Trophoblast cell (in vitro differentiated cells and primary cell): ENCODE measurements around the gene PTGR2.
A peak's percentile ranks its signal among the peaks of the same experiment; 100 is the strongest.

ENCODE experiments used
- DNase-seq, 2 donors: peaks; one replicate each; pipeline ENCODE4 v3.0.0-alpha.2; 2016
- H2AFZ ChIP-seq: 2 replicates; pipeline ENCODE4 v1.6.1; 2013; ENCODE audit warnings: low read length, moderate library complexity, mild to moderate bottlenecking; ENCODE audit not compliant: insufficient read depth, poor library complexity
- H2AK5ac ChIP-seq: 2 replicates; pipeline ENCODE4 v1.6.1; 2013; ENCODE audit warnings: mild to moderate bottlenecking, low read length
- H2BK120ac ChIP-seq: 2 replicates; pipeline ENCODE4 v1.6.1; 2013; ENCODE audit warnings: low read length, mild to moderate bottlenecking, moderate library complexity; ENCODE audit not compliant: insufficient read depth, poor library complexity
- H2BK12ac ChIP-seq: 2 replicates; pipeline ENCODE4 v1.6.1; 2013; ENCODE audit warnings: mild to moderate bottlenecking, low read length, moderate library complexity
- H2BK5ac ChIP-seq: 2 replicates; pipeline ENCODE4 v1.6.1; 2013; ENCODE audit warnings: low read length, low read depth, moderate library complexity, mild to moderate bottlenecking; ENCODE audit not compliant: poor library complexity
- H3K14ac ChIP-seq: 2 replicates; pipeline ENCODE4 v1.6.1; 2013; ENCODE audit warnings: mild to moderate bottlenecking, low read length
- H3K18ac ChIP-seq: 2 replicates; pipeline ENCODE4 v1.6.1; 2013; ENCODE audit warnings: mild to moderate bottlenecking, low read length
- H3K23ac ChIP-seq: 2 replicates; pipeline ENCODE4 v1.6.1; 2013; ENCODE audit warnings: low read length
- H3K27ac ChIP-seq: 2 replicates; pipeline ENCODE4 v1.5.1; 2013; ENCODE audit warnings: low read depth, mild to moderate bottlenecking, inconsistent platforms, low read length, moderate library complexity
- H3K27me3 ChIP-seq: 2 replicates; pipeline ENCODE4 v1.6.1; 2013; ENCODE audit warnings: inconsistent platforms, mild to moderate bottlenecking, low read length, moderate library complexity; ENCODE audit not compliant: insufficient read depth
- H3K36me3 ChIP-seq, 2 experiments: 1 replicate in 1 of 2; 2 replicates in 1 of 2; pipeline ENCODE4 v1.6.1; 2013; ENCODE audit warnings: low read length in 2 of 2, mild to moderate bottlenecking in 2 of 2, moderate library complexity in 1 of 2; ENCODE audit not compliant: insufficient read depth in 2 of 2, control insufficient read depth in 1 of 2
- H3K4ac ChIP-seq: 2 replicates; pipeline ENCODE4 v1.6.1; 2013; ENCODE audit warnings: low read depth, mild to moderate bottlenecking, low read length, moderate library complexity
- H3K4me1 ChIP-seq, 2 experiments: 1 replicate in 1 of 2; 2 replicates in 1 of 2; pipeline ENCODE4 v1.6.1; 2013; ENCODE audit warnings: low read length in 2 of 2, mild to moderate bottlenecking in 2 of 2, moderate library complexity in 1 of 2; ENCODE audit not compliant: insufficient read depth in 2 of 2, control insufficient read depth in 1 of 2
- H3K4me2 ChIP-seq: 2 replicates; pipeline ENCODE4 v1.6.1; 2013; ENCODE audit warnings: inconsistent platforms, mild to moderate bottlenecking, low read length, moderate library complexity
- H3K4me3 ChIP-seq: 2 replicates; pipeline ENCODE4 v1.5.1; 2013; ENCODE audit warnings: mild to moderate bottlenecking, low read depth, low read length, inconsistent platforms
- H3K79me1 ChIP-seq: one replicate; pipeline ENCODE4 v1.6.1; 2013; ENCODE audit warnings: low read length
- H3K79me2 ChIP-seq: 2 replicates; pipeline ENCODE4 v1.6.1; 2013; ENCODE audit warnings: low read length, mild to moderate bottlenecking; ENCODE audit not compliant: control insufficient read depth, insufficient read depth, poor library complexity
- H3K9ac ChIP-seq: 2 replicates; pipeline ENCODE4 v1.6.1; 2013; ENCODE audit warnings: mild to moderate bottlenecking, low read length
- H3K9me3 ChIP-seq: 2 replicates; pipeline ENCODE4 v1.6.1; 2013; ENCODE audit warnings: low read depth, mild to moderate bottlenecking, control low read depth, inconsistent platforms, low read length; ENCODE audit not compliant: insufficient read depth
- H4K12ac ChIP-seq: 2 replicates; pipeline ENCODE4 v1.6.1; 2013; ENCODE audit warnings: low read depth, mild to moderate bottlenecking, low read length, moderate library complexity
- H4K8ac ChIP-seq: 2 replicates; pipeline ENCODE4 v1.6.1; 2013; ENCODE audit warnings: low read depth, mild to moderate bottlenecking, low read length, moderate library complexity
- H4K91ac ChIP-seq: one replicate; pipeline ENCODE4 v1.6.1; 2013; ENCODE audit warnings: low read depth, mild to moderate bottlenecking, low read length, moderate library complexity
- WGBS: extraction: QIAGEN DNeasy Blood & Tissue Kit; methylation state at CpG from one replicate; pipeline ENCODE4 v1.1.7; 2013; ENCODE audit warnings: missing lambda C conversion rate; ENCODE audit not compliant: insufficient read length, insufficient coverage; ENCODE audit errors: extremely low coverage; 5-methylcytosine and 5-hydroxymethylcytosine counted together

The PTGR2 gene

DNA sequence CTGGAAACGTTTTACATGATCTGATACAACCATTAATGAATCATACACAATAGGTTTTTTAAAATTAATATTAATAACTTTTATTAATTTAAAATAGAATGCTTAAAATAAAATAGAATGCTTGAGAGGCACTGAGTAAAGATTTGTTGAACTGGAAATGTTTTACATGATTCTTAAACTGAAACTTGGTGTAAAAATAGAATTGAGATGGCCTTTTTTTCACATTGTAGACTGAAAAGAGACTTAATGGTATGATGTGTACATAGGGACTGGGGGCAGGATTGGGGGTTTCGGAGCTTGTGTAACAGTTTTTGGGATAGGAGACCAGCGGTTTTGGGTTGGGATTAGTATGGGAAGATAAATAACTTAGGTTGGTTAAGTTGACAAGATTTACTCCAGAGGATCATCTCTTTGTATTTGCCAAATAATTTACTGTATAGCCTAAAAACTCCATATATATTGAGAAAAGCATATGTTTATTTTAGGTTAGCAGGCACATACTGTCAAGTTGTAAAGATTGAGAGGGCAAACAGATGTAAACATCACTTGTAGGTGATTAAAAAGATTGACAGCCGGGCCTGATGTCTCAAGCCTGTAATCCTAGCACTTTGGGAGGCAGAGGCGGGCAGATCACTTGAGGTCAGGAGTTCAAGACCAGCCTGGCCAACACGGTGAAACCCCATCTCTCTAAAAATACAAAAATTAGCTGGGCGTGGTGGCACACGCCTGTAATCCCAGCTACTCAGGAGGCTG is 33.0 kb downstream of the PTGR2 start:
- Histone ChIP-seq H3K79me2 (peaks cover 9% of the 10 kb centered on the region), H3K4ac (no peak overlapping the region), H3K27me3 (no peaks in the 10 kb centered on the region), H4K8ac (no peak overlapping the region), H3K79me1 (peaks cover 10% of the 10 kb centered on the region), H4K91ac (no peak overlapping the region), H3K4me3 (no peak overlapping the region), H2BK120ac (no peak overlapping the region), H3K4me2 (no peak overlapping the region), H2AFZ (no peak overlapping the region), H3K27ac (no peak overlapping the region), H3K4me1 (peaks cover 0 to 3% of the 10 kb centered on the region in 2 experiments), H3K9ac (no peak overlapping the region), H3K9me3 (no peaks in the 10 kb centered on the region), H4K12ac (no peak overlapping the region), H3K14ac (no peak overlapping the region), H2AK5ac (no peak overlapping the region), H3K23ac (no peak overlapping the region), H2BK5ac (no peak overlapping the region), H3K36me3 (no peaks in the 10 kb centered on the region), H3K18ac (no peak overlapping the region), H2BK12ac (no peak overlapping the region)
- no CpG with 5 or more reads among the region's 8 CpGs for WGBS
- no peak for DNase-seq

DNA sequence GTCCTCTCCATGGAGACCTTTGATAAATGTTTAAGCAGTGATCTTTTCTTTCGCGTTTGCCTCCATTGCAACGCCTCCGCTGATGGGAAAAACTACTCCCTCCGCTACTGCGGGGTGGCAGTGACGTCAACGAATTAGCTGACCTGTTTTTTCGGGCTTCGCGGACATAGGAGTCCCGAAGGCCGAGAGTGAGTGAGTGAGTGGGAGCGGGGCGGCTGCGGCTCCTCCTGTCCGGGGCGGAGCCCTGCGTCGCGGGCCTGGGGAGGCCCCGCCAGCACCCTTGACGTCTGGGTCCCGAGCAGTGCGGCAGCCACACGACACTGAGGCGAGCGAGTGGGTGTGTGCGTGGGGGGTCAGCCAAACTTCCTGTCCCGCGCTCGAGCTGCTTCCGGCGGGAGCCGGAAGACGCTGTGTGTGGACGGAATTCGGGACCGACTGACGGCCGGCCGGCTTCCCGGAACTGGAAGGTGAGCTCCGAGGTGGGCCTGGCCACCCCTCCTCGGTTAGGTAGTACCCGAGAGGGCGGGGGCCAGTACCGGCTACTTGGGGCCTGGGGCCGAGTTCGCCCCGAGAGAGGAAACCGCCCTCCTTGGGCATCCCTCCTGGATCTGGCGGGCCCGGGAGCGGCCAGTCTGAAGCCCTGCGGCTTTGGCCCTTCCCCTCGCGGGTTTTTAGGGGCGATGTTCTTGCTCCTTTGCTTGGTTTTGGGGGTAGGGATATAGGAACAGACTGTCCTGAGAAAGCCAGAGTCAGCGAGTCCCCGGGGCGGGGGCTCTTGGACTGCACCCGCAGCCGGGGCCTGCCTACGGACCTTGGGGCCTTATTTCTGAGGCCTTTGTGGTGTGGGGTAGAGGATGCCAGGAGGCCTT is 35.1 kb downstream of the PTGR2 start, which contains the start of gene ZNF410:
Gene ZNF410, plus strand, starts transcription at position 411 of the 869 bp plus-strand sequence. CDS start 5,317 bp downstream, outside the sequence.
- Histone ChIP-seq H2AK5ac (peak within 1 kb of the TSS; percentile 79), H3K9ac (peak within 1 kb of the TSS; percentile 96), H3K27ac (peak within 1 kb of the TSS; percentile 93), H3K9me3 (no peaks in the 10 kb centered on the region), H4K8ac (peak within 1 kb of the TSS; percentile 97), H3K14ac (peak within 1 kb of the TSS; percentile 88), H3K27me3 (no peaks in the 10 kb centered on the region), H3K4ac (peak within 1 kb of the TSS; percentile 53), H2BK120ac (peak within 1 kb of the TSS; percentile 80), H2BK5ac (peak within 1 kb of the TSS; percentile 78), H3K4me2 (peak within 1 kb of the TSS; percentile 71), H4K91ac (peak within 1 kb of the TSS; percentile 86), H3K4me1 (peaks cover 0 to 3% of the 10 kb centered on the region in 2 experiments), H2AFZ (peak within 1 kb of the TSS; percentile 87), H3K36me3 (no peaks in the 10 kb centered on the region), H2BK12ac (peak within 1 kb of the TSS; percentile 26), H4K12ac (peak within 1 kb of the TSS; percentile 98), H3K79me2 (peaks cover 9% of the 10 kb centered on the region), H3K18ac (peak within 1 kb of the TSS; percentile 80), H3K79me1 (peaks cover 10% of the 10 kb centered on the region), H3K4me3 (peak within 1 kb of the TSS; percentile 86), H3K23ac (no peak within 1 kb of the TSS)
- DNase-seq = peak; percentile 96 to 97
- no CpG with 5 or more reads among the region's 65 CpGs for WGBS

DNA sequence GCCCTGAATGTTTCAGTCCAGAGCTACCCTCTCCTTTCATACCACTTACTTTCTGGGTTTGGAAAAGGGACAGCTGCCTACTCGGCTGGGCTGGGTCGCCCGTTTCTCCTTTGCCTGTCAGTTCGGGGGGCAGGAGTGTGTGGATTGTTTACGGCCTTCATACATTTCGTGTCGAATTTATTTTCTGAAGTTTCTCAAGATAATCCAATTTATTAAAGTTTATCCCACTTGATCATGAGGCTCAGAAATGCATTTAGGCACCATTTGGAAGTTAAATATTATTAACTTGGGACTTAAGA is 35.6 kb downstream of the PTGR2 start:
- H2BK12ac ChIP-seq = no peak overlapping the region
- H3K9ac ChIP-seq = peak overlapping the region; percentile 96
- H4K91ac ChIP-seq = peak overlapping the region; percentile 86
- H3K27me3 ChIP-seq = no peaks in the 10 kb centered on the region
- no CpG with 5 or more reads among the region's 7 CpGs for WGBS
- H4K12ac ChIP-seq = peak overlapping the region; percentile 98
- H2AK5ac ChIP-seq = peak overlapping the region; percentile 79
- peak overlapping the region; percentile 71 for H3K4me2 ChIP-seq
- H3K36me3 ChIP-seq = no peaks in the 10 kb centered on the region
- peak overlapping the region; percentile 88 for H3K14ac ChIP-seq
- peak overlapping the region; percentile 86 for H3K4me3 ChIP-seq
- peaks cover 10% of the 10 kb centered on the region for H3K79me1 ChIP-seq
- H4K8ac ChIP-seq = peak overlapping the region; percentile 97
- no peak overlapping the region for H3K23ac ChIP-seq
- peak overlapping the region; percentile 80 for H3K18ac ChIP-seq
- H2BK5ac ChIP-seq = peak overlapping the region; percentile 78
- no peak for DNase-seq
- peak overlapping the region; percentile 80 for H2BK120ac ChIP-seq
- H3K79me2 ChIP-seq = peaks cover 9% of the 10 kb centered on the region
- no peaks in the 10 kb centered on the region for H3K9me3 ChIP-seq
- peak overlapping the region; percentile 53 for H3K4ac ChIP-seq
- H3K27ac ChIP-seq = peak overlapping the region; percentile 93
- H2AFZ ChIP-seq = peak overlapping the region; percentile 87
- H3K4me1 ChIP-seq = peaks cover 0 to 3% of the 10 kb centered on the region in 2 experiments

DNA sequence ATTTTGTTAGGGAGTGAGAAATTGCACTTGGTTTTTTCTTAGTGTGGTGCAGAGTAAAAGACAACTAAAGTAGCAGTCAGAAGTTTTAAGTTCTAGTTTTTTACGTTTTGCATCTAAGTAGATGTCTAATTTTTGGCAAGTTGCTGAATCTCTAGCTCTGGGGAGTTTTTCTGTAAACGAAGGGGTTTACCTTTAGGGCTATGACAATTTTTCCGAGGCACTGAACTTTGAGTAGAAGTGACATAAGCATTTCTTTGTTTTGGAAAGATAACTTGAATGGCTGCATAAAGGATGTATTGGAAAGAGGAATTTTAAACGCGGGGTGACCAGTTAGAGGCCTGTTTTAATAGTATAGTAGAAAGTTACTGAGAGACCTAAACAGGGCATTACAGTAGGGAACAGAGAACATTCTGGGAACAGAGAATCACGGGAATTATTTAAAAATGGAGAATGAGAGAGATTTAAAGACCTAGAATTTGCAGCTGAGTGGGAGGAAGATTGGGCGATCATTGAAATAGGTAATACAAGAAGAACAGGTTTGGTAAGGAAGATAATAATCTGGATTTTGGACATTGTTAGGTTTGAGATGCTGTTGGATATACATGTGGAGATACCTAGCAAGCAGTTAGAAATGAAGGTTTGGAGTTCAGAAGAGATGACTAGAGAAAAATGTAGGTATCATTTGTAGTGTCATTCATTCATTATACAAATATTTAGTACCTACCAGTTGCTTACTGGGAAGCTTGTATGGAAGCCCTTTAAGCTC is 36.2 kb downstream of the PTGR2 start:
- WGBS = 100% methylated on average over 1 of the region's 7 CpGs
- peaks cover 10% of the 10 kb centered on the region for H3K79me1 ChIP-seq

More for the DNA sequence above, 36.2 kb downstream of the PTGR2 start:
- H4K8ac ChIP-seq = no peak overlapping the region
- H2BK120ac ChIP-seq = no peak overlapping the region
- no peaks in the 10 kb centered on the region for H3K9me3 ChIP-seq
- H2BK5ac ChIP-seq = no peak overlapping the region
- H2BK12ac ChIP-seq = no peak overlapping the region
- H3K23ac ChIP-seq = no peak overlapping the region
- no peaks in the 10 kb centered on the region for H3K27me3 ChIP-seq
- no peak overlapping the region for H2AK5ac ChIP-seq
- H3K4me3 ChIP-seq = no peak overlapping the region
- no peak overlapping the region for H3K9ac ChIP-seq
- H4K91ac ChIP-seq = no peak overlapping the region
- peaks cover 9% of the 10 kb centered on the region for H3K79me2 ChIP-seq
- DNase-seq = peak; percentile 53 to 96
- H3K4ac ChIP-seq = no peak overlapping the region
- H3K18ac ChIP-seq = no peak overlapping the region
- H3K4me1 ChIP-seq = peaks cover 0 to 3% of the 10 kb centered on the region in 2 experiments
- H3K36me3 ChIP-seq = peaks cover 0 to 2% of the 10 kb centered on the region in 2 experiments
- H2AFZ ChIP-seq = no peak overlapping the region
- H4K12ac ChIP-seq = no peak overlapping the region
- no peak overlapping the region for H3K14ac ChIP-seq
- H3K4me2 ChIP-seq = peak overlapping the region; percentile 71
- peak overlapping the region; percentile 25 for H3K27ac ChIP-seq
